Fibroblast of the aortic adventitia (primary cell): Measurements from ENCODE around the gene FHOD1. TPM values are rescaled to one million over a fixed set of nuclear protein-coding genes. Genes with fewer than 3 reads are reported as not detected.

ENCODE experiments used
- DNase-seq: peaks from one replicate; pipeline ENCODE4 v3.0.0-alpha.2; 2010; ENCODE audit warnings: low read depth
- H3K4me3 ChIP-seq: 2 replicates; pipeline ENCODE4 v1.5.1; 2011; ENCODE audit warnings: low read depth, mild to moderate bottlenecking, control low read depth, low read length, moderate library complexity
- total RNA-seq: library from RNA; depleted of rRNA; stranded (reverse); fragments of >200 nt; gene quantifications from 2 replicates; pipeline ENCODE4 v1.2.3, GENCODE V29; 2012; ENCODE audit warnings: low replicate concordance
- TF ChIP-seq, protein P1 (sequence below): IDR thresholded peaks from 2 replicates; pipeline ENCODE4 v1.5.1; 2011; ENCODE audit warnings: mild to moderate bottlenecking, low read length, control low read depth, inconsistent platforms; ENCODE audit not compliant: insufficient read depth

Gene FHOD1
- total RNA-seq, 1 donor = 14.1 TPM

DNA sequence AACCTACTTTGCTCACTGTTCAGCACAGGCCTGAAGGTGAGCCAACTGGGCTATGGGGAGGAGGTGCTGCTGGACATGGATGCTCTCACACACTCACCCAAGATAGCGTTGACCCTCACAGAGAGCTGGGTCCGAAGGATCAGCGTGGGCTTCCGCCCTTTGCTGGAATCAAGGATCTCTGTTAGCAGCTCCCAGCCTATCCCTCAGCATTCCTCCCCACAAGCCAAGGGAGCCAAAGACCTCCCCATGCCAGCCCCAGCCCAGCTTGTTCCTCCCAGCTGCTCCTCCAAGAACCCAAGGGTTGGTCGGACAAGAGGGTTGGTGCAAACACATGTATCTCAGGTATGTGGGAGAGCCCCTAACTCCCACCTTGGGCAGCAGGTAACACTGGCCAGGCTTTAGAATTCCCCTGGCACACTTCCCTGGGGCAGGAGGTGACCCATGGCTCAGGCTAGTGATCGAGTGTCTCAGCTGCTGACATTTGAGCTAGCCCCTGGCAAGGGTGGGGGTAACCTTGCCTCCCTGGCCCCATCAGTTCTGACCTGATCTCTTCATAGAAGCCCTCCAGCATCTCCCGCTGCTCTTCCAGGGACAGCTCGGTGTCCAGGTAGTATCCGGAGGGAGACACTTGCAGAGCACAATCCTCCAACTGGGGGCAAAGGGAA, 8.3 kb downstream of the FHOD1 start:
- DNase-seq = no peak
- no peak overlapping the region for H3K4me3 ChIP-seq
- TF ChIP-seq, protein P1, sequence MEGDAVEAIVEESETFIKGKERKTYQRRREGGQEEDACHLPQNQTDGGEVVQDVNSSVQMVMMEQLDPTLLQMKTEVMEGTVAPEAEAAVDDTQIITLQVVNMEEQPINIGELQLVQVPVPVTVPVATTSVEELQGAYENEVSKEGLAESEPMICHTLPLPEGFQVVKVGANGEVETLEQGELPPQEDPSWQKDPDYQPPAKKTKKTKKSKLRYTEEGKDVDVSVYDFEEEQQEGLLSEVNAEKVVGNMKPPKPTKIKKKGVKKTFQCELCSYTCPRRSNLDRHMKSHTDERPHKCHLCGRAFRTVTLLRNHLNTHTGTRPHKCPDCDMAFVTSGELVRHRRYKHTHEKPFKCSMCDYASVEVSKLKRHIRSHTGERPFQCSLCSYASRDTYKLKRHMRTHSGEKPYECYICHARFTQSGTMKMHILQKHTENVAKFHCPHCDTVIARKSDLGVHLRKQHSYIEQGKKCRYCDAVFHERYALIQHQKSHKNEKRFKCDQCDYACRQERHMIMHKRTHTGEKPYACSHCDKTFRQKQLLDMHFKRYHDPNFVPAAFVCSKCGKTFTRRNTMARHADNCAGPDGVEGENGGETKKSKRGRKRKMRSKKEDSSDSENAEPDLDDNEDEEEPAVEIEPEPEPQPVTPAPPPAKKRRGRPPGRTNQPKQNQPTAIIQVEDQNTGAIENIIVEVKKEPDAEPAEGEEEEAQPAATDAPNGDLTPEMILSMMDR = no peak

DNA sequence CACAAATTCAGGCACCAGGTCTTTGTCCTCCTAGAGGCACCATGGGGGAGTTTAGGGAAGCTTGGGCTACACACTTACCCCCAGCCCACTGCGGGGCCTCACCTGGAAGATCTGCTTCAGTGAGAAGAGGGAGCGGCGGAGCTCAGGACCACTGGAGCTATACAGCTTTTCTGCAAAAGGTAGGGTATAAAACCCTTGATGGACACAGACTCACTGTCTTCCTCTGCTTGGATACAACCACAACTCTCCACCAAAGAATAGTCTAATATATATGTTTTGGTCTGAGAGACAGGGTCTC, 9.1 kb downstream of the FHOD1 start:
- TF ChIP-seq, protein P1 = no peak
- no peak overlapping the region for H3K4me3 ChIP-seq
- no peak for DNase-seq

DNA sequence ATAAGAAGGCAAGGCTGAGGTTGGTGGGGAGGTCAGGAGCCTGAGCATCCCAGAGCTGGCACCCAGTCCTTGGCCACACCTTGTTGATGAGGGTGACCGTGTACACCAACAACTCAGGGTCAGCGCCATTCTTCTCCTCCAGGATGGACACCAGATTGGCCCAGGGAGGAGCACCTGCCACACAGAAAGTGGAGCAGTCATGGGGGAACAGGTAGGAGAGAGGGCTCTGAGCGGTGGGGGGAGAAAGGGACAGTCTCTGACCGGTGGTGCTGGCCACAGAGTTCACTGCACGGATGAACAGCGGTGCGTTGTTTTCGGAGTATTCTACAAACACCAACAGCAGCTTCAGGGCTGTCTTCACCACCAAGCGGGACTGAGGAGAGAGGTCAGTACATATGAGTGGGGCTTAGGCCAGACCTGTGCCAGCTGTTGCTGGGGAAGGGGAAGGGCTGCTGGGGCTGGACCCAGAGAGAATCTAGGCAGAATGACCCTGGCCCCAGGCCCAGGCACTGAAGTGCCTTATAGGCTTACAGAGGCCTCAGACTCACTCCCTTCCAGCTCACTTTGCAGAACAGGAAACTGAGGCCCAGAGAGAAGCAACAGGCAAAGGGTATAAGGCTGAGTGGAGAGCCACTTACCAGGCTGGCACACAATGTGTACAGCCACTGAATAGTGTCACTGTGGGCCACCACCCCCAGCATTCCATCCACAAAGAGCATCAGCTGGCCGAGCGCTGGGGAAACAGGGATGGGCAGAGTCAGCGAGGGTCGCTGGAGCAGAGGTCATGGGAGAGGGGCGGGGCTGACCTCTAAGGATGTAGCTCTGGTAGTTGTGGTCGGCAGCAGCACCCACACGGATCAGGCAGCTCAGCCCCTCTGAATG, 9.6 kb downstream of the FHOD1 start:
- no peak overlapping the region for H3K4me3 ChIP-seq
- DNase-seq = no peak
- TF ChIP-seq, protein P1 = no peak

DNA sequence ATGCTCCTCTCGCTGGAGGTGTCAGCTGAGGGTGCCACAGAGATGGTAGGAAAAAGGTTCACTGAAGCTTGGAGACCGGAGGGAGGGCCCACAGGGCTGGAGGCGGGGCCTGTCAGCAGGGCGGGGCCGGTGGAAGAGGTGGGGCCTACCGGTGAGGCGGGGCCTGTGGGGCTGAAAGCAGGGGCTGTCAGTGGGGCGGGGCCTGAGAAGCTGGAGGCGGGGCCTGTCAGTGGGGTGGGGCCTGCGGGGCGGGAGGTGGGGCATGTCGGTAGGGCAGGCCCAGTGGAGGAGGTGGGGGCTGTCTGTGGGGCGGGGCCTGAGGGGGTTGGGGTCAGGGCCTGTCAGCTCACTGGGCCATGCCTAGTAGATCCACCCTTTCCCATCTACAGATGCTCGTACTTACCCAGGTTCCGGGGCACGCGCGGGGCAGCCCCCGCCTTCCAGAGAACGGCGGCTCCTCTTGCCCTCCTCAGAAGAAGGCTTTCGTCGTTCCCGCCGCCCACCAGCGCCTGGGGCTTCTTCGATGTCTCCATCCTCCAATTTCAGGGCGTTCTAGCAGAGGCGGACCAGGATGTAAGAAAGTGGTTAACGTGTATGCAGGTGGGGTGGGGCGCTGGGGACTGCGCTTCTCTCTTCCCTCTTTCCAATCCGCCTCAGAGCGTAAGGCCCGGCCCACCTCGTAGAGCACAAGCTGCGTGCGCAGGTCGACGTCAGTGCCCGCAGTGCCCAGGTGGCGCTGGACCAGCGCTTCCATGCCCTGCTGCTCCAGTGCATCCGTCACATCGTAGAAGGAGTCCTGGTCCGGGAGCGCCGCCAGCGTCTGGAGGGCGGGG, 10.5 kb downstream of the FHOD1 start:
- H3K4me3 ChIP-seq = no peak overlapping the region
- TF ChIP-seq, protein P1 = no peak
- DNase-seq = peak; percentile 22

DNA sequence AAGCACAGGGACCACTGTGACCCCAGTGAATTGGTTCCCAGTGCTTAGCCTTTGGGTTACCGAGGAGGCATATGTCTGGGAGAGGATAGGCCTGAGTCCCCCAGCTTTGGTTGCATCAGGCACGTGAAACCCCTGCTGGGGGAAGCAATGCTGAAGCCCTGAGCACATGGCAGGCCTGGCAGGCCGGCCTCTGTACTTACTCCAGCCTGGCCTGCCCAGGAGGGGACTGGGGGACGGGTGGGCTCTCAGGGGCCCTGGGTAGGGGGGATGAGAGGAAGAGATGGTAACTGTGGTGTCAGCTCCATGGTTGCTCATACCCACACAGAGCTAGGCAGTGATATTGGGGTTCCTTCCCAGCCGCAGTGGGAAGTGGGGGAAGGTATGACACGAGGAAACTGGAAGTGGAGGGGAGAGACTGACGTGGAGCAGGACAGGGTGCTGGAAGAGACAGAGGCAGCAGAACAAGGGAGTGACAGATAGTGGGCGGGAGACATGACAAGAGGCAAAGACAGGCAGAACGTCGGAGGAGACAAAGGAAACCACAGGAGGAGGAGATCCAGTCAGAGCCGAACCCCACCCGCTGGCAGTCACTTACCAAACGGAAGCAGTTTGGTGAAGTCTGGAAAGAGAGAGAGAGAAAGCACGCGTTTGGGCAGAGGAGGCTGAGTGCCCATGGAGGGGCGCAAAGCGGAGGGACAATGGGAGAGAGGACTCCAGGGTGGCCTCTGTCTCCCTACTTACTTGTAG, 11.3 kb downstream of the FHOD1 start:
- no peak overlapping the region for H3K4me3 ChIP-seq
- DNase-seq = no peak
- TF ChIP-seq, protein P1 = no peak

DNA sequence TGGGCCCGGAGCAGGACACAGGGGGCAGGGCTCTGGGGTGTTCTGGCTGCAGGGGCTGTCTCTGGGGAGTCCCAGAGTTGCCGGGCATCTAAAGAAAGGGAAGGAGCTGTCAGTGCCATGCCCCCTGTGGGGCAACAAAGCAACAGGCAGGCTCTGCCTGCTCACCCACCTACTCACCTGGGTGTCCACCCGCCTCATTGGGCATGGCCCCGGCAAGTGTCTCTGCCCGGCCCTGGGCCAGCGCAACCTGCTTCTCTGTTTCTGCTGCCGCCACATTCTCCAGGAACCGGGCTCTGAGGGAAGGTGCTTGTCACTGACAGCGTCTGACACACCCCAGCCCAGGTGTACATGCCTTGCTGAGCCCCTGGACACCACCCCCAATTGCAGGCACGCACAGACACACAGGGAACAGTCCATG, 13.1 kb downstream of the FHOD1 start:
- TF ChIP-seq, protein P1 = no peak
- DNase-seq = no peak
- no peak overlapping the region for H3K4me3 ChIP-seq
